UCSD-AML1 (cell line): ENCODE results near the gene HERC4.
"Not testable (repeated sequence)": the region's sequence is repeated elsewhere in the genome, so short reads cannot be mapped to it uniquely, and the experiment has no call there.

Source experiments
- DNase-seq: peaks from one replicate; lab custom pipeline; 2025; ENCODE audit not compliant: unreplicated experiment; lab: John Stamatoyannopoulos, UW

The HERC4 gene

GRCh38 chr10:67971311-67971710 is 103.8 kb downstream of the HERC4 start:
- no peak for DNase-seq

- DNase-seq, result no peak
Measured at GRCh38 chr10:67969875-67970274, 105.2 kb downstream of the HERC4 start.

- DNase-seq, result not testable (repeated sequence)
Measured at GRCh38 chr10:67966035-67966434, 109.0 kb downstream of the HERC4 start.

GRCh38 chr10:67965456-67965855 is 109.6 kb downstream of the HERC4 start:
- DNase-seq, result no peak

GRCh38 chr10:67959839-67960476 is 115.1 kb downstream of the HERC4 start:
- DNase-seq, result no peak

GRCh38 chr10:67955614-67956013 is 119.5 kb downstream of the HERC4 start:
- no peak for DNase-seq

GRCh38 chr10:67943917-67944316 is 131.2 kb downstream of the HERC4 start:
- no peak for DNase-seq

- DNase-seq, result no peak
Measured at GRCh38 chr10:67936416-67936815, 138.7 kb downstream of the HERC4 start.

GRCh38 chr10:67935223-67935622 is 139.9 kb downstream of the HERC4 start:
- DNase-seq, result no peak

- DNase-seq, result no peak
Measured at GRCh38 chr10:67934336-67934735, 140.7 kb downstream of the HERC4 start.

GRCh38 chr10:67933199-67933598 is 141.9 kb downstream of the HERC4 start:
- no peak for DNase-seq

GRCh38 chr10:67926951-67927350 is 148.1 kb downstream of the HERC4 start:
- no peak for DNase-seq

GRCh38 chr10:67925449-67926005 is 149.6 kb downstream of the HERC4 start:
- no peak for DNase-seq

- DNase-seq, result no peak
Measured at GRCh38 chr10:67924136-67924535, 150.9 kb downstream of the HERC4 start.

- no peak for DNase-seq
Measured at GRCh38 chr10:67923551-67923950, 151.5 kb downstream of the HERC4 start.

- no peak for DNase-seq
Measured at GRCh38 chr10:67921065-67921464, 154.0 kb downstream of the HERC4 start.

GRCh38 chr10:67917679-67918078 is 157.4 kb downstream of the HERC4 start:
- no peak for DNase-seq

- no peak for DNase-seq
Measured at GRCh38 chr10:67917169-67917568, 157.9 kb downstream of the HERC4 start.

GRCh38 chr10:67914777-67915340 is 160.2 kb downstream of the HERC4 start:
- DNase-seq, result no peak

- no peak for DNase-seq
Measured at GRCh38 chr10:67912331-67912946, 162.6 kb downstream of the HERC4 start.

- DNase-seq, result no peak
Measured at GRCh38 chr10:67903581-67903980, 171.5 kb downstream of the HERC4 start.

GRCh38 chr10:67893637-67894036 is 181.4 kb downstream of the HERC4 start:
- DNase-seq, result no peak
